OCI-LY3 (cell line): Measurements from ENCODE around the gene CCZ1B.
"Not testable (repeated sequence)": the region's sequence is repeated elsewhere in the genome, so short reads cannot be mapped to it uniquely, and the experiment has no call there.

Experiments
- H2AFZ ChIP-seq: fragments of 200-600, 300-600 bp; shearing (Covaris generic); 2 replicates; pipeline ENCODE4 v1.6.0; 2014; ENCODE audit warnings: antibody characterized with exemption, low read depth, low read length
- H3K27ac ChIP-seq: fragments of 200-600, 300-600 bp; sonication (generic); 2 replicates; pipeline ENCODE4 v1.5.1; 2014; ENCODE audit warnings: mild to moderate bottlenecking, low read length, moderate library complexity, mixed read lengths
- H3K27me3 ChIP-seq: fragments of 200-600, 300-600 bp; sonication (generic); 2 replicates; pipeline ENCODE4 v1.6.1; 2014; ENCODE audit warnings: low read depth, low read length, mixed read lengths
- H3K36me3 ChIP-seq: fragments of 200-600, 300-600 bp; sonication (generic); replicated peaks from 2 replicates; pipeline ENCODE3; 2014; ENCODE audit warnings: low read depth, low read length, mixed read lengths
- H3K4me1 ChIP-seq: fragments of 300-600, 200-600 bp; sonication (generic); 2 replicates; pipeline ENCODE4 v1.6.1; 2014; ENCODE audit warnings: low read length, mixed read lengths
- H3K4me2 ChIP-seq: fragments of 200-600, 300-600 bp; sonication (generic); 2 replicates; pipeline ENCODE4 v1.6.1; 2014; ENCODE audit warnings: low read length, mixed read lengths
- H3K4me3 ChIP-seq: fragments of 300-600, 200-600 bp; sonication (generic); 2 replicates; pipeline ENCODE4 v1.5.1; 2014; ENCODE audit warnings: antibody characterized with exemption, mild to moderate bottlenecking, low read length, moderate library complexity
- H3K79me2 ChIP-seq: fragments of 300-600, 200-600 bp; shearing (Covaris generic); 2 replicates; pipeline ENCODE4 v1.6.1; 2014; ENCODE audit warnings: mild to moderate bottlenecking, low read length, mixed read lengths
- H3K9ac ChIP-seq: fragments of 300-600, 200-600 bp; shearing (Covaris generic); 2 replicates; pipeline ENCODE4 v1.6.0; 2014; ENCODE audit warnings: mild to moderate bottlenecking, low read length, moderate library complexity
- H3K9me3 ChIP-seq: fragments of 200-600, 300-600 bp; shearing (Covaris generic); 2 replicates; pipeline ENCODE4 v1.6.1; 2014; ENCODE audit warnings: low read length, mixed read lengths; ENCODE audit not compliant: insufficient read depth
- H4K20me1 ChIP-seq: fragments of 200-600, 300-600 bp; sonication (generic); 2 replicates; pipeline ENCODE4 v1.6.1; 2016; ENCODE audit warnings: low read length, mixed read lengths; ENCODE audit not compliant: insufficient read depth

CCZ1B gene

DNA sequence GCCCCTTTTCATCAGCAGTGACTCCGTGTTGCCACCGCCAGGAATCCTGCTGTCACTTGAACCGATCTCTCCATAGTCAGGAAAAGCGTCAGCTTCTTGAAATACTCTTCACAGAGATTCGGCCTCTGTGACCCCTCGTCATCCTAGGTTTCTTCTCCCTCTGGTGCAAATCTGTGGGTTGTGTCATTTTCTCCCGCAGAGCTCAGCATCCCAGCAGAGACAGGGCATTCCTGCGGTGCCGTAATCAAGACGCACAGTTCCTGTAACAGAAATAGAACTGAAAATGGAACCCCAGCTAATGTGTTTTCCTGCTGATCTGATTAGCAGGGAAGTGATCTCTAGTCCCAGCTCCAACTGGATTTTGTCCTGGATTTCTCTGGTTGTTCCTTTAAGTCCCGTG, 31.8 kb downstream of the CCZ1B start:
- H3K79me2 ChIP-seq, H3K36me3 ChIP-seq, H3K9ac ChIP-seq, H2AFZ ChIP-seq, H3K27me3 ChIP-seq, H3K4me1 ChIP-seq, H3K4me3 ChIP-seq, H3K27ac ChIP-seq, H4K20me1 ChIP-seq, H3K4me2 ChIP-seq, H3K9me3 ChIP-seq: not testable (repeated sequence)

GRCh38 chr7:6792113-6792872, 33.8 kb downstream of the CCZ1B start:
- H3K27ac ChIP-seq, result not testable (repeated sequence)

DNA sequence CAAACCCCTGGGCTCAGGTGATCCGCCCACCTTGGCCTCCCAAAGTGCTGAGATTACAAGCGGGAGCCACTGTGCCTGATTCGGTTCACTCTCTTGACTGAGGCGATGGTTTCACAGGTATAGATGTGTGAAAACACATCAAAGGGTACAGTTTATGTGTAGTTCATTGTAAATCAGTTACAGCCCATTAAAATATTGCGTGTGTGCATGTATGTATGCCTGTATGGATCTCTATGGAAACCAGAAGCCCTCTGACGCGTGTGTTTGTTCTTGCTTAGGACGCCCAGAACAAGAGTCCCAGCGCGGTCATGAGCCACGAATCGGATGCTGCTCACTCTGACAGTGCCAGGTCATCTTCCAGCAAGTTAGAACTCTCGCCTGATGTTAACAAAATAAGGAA, 36.7 kb downstream of the CCZ1B start:
- H3K27me3 ChIP-seq, H3K27ac ChIP-seq, H4K20me1 ChIP-seq, H3K36me3 ChIP-seq, H3K4me3 ChIP-seq, H2AFZ ChIP-seq, H3K4me2 ChIP-seq, H3K9me3 ChIP-seq, H3K79me2 ChIP-seq, H3K4me1 ChIP-seq, H3K9ac ChIP-seq: not testable (repeated sequence)

More at GRCh38 chr7:6792113-6792872, 33.8 kb downstream of the CCZ1B start:
- H3K4me1 ChIP-seq, H3K9ac ChIP-seq, H3K4me3 ChIP-seq, H3K79me2 ChIP-seq, H3K4me2 ChIP-seq, H3K36me3 ChIP-seq, H3K9me3 ChIP-seq, H4K20me1 ChIP-seq, H2AFZ ChIP-seq, H3K27me3 ChIP-seq: not testable (repeated sequence)

GRCh38 chr7:6781581-6781980, 44.5 kb downstream of the CCZ1B start:
- H3K4me1 ChIP-seq, H3K4me3 ChIP-seq, H3K36me3 ChIP-seq, H3K9me3 ChIP-seq, H2AFZ ChIP-seq, H3K4me2 ChIP-seq, H3K27me3 ChIP-seq, H3K79me2 ChIP-seq, H3K27ac ChIP-seq, H3K9ac ChIP-seq, H4K20me1 ChIP-seq: not testable (repeated sequence)

- H3K36me3 ChIP-seq, H3K9ac ChIP-seq, H3K27ac ChIP-seq, H3K4me1 ChIP-seq, H3K4me3 ChIP-seq, H3K4me2 ChIP-seq, H4K20me1 ChIP-seq, H2AFZ ChIP-seq, H3K27me3 ChIP-seq, H3K9me3 ChIP-seq, H3K79me2 ChIP-seq: not testable (repeated sequence)
Observed at GRCh38 chr7:6761186-6761585, 64.9 kb downstream of the CCZ1B start.

DNA sequence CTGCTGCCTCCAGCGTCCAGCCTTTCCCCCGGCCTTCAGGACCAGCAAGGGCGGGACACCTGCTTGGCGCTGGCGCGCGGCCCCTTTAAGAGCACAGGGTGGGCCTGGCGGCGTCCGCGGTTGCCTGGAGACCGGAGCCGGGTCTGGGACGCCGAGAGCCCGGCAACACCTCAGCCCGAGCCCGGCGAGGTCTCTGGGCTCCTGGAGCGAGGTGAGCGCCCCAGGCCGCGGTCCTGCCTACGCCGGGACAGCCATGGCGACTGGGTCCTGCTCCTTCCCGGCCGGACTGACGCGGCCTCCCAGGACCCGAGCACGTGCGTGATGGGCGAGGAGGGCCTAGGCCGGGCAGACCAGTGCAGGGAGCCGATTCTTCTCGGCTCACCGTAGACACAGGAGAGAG, 72.1 kb downstream of the CCZ1B start, which contains the start of gene RSPH10B2:
Gene RSPH10B2, plus strand, starts transcription at position 140 of the 400 bp plus-strand sequence. CDS start 3,575 bp downstream, outside the sequence.
- not testable (repeated sequence) for H3K9me3 ChIP-seq, H3K79me2 ChIP-seq, H3K27me3 ChIP-seq, H4K20me1 ChIP-seq, H3K36me3 ChIP-seq, H3K4me1 ChIP-seq, H3K9ac ChIP-seq, H3K4me2 ChIP-seq, H3K27ac ChIP-seq, H2AFZ ChIP-seq, H3K4me3 ChIP-seq

DNA sequence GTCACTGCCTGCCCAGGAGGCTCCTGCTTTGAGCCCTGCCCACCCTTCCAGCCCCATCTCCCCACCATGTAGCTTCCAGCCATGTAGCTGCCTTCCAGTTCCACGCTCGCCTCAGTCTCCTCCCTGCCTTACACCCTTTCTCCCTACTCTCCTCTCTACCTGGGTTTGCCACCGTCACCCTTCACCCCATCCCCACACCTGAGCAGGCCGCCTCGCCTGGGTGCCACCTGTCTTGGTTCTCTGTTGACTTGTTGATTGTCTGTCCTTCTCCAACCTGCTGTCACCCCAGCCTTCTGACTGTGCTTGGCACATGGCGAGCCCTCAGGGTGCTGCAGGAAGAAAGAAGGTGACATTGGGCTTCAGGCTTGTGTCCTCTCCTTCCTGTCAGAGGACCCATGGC, 75.9 kb downstream of the CCZ1B start:
- H3K4me2 ChIP-seq, H3K27ac ChIP-seq, H3K9ac ChIP-seq, H3K9me3 ChIP-seq, H3K36me3 ChIP-seq, H3K4me3 ChIP-seq, H3K4me1 ChIP-seq, H4K20me1 ChIP-seq, H3K79me2 ChIP-seq, H3K27me3 ChIP-seq, H2AFZ ChIP-seq: not testable (repeated sequence)

GRCh38 chr7:6749335-6749734, 76.7 kb downstream of the CCZ1B start:
- H3K4me1 ChIP-seq, H3K9me3 ChIP-seq, H3K27me3 ChIP-seq, H3K36me3 ChIP-seq, H3K9ac ChIP-seq, H2AFZ ChIP-seq, H3K4me2 ChIP-seq, H3K27ac ChIP-seq, H4K20me1 ChIP-seq, H3K79me2 ChIP-seq, H3K4me3 ChIP-seq: not testable (repeated sequence)
